ENCODE results near the gene DYNC2LI1.

DYNC2LI1 gene

GRCh38 chr2:43763091-43763490 is 10.7 kb upstream of the DYNC2LI1 start:
- no peak for DNase-seq (ENCODE audit: low read depth)

- no peak for DNase-seq (ENCODE audit: low read depth)
Observed at GRCh38 chr2:43764086-43764705, 9.6 kb upstream of the DYNC2LI1 start.

GRCh38 chr2:43766006-43766405 is 7.8 kb upstream of the DYNC2LI1 start:
- DNase-seq (ENCODE audit: low read depth): no peak

- DNase-seq (ENCODE audit: low read depth): no peak
Observed at GRCh38 chr2:43774617-43775016, 778 bp downstream of the DYNC2LI1 start.

GRCh38 chr2:43776324-43776723 is 2.5 kb downstream of the DYNC2LI1 start:
- DNase-seq (ENCODE audit: low read depth): no peak

GRCh38 chr2:43777306-43777926 is 3.6 kb downstream of the DYNC2LI1 start:
- DNase-seq (ENCODE audit: low read depth): no peak

GRCh38 chr2:43778233-43778632 is 4.4 kb downstream of the DYNC2LI1 start:
- no peak for DNase-seq (ENCODE audit: low read depth)

- no peak for DNase-seq (ENCODE audit: low read depth)
Observed at GRCh38 chr2:43787895-43788294, 14.1 kb downstream of the DYNC2LI1 start.

- no peak for DNase-seq (ENCODE audit: low read depth)
Observed at GRCh38 chr2:43788646-43789045, 14.8 kb downstream of the DYNC2LI1 start.

- no peak for DNase-seq (ENCODE audit: low read depth)
Observed at GRCh38 chr2:43790147-43790546, 16.3 kb downstream of the DYNC2LI1 start.

GRCh38 chr2:43791035-43791765 is 17.4 kb downstream of the DYNC2LI1 start:
- DNase-seq (ENCODE audit: low read depth): no peak

GRCh38 chr2:43792653-43793052 is 18.8 kb downstream of the DYNC2LI1 start:
- no peak for DNase-seq (ENCODE audit: low read depth)

- no peak for DNase-seq (ENCODE audit: low read depth)
Observed at GRCh38 chr2:43794956-43795355, 21.1 kb downstream of the DYNC2LI1 start.

- DNase-seq (ENCODE audit: low read depth): no peak
Observed at GRCh38 chr2:43796206-43796605, 22.4 kb downstream of the DYNC2LI1 start.

GRCh38 chr2:43798300-43798699 is 24.5 kb downstream of the DYNC2LI1 start:
- no peak for DNase-seq (ENCODE audit: low read depth)

GRCh38 chr2:43800894-43801293 is 27.1 kb downstream of the DYNC2LI1 start:
- DNase-seq (ENCODE audit: low read depth): no peak

- DNase-seq (ENCODE audit: low read depth): no peak
Observed at GRCh38 chr2:43802135-43802534, 28.3 kb downstream of the DYNC2LI1 start.

GRCh38 chr2:43803113-43803512 is 29.3 kb downstream of the DYNC2LI1 start:
- no peak for DNase-seq (ENCODE audit: low read depth)

- DNase-seq (ENCODE audit: low read depth): no peak
Observed at GRCh38 chr2:43806719-43807031, 32.8 kb downstream of the DYNC2LI1 start.

GRCh38 chr2:43810452-43810851 is 36.6 kb downstream of the DYNC2LI1 start:
- DNase-seq (ENCODE audit: low read depth): no peak

GRCh38 chr2:43810888-43811287 is 37.0 kb downstream of the DYNC2LI1 start:
- no peak for DNase-seq (ENCODE audit: low read depth)

- DNase-seq (ENCODE audit: low read depth): no peak
Observed at GRCh38 chr2:43812006-43812405, 38.2 kb downstream of the DYNC2LI1 start.

GRCh38 chr2:43812947-43813346 is 39.1 kb downstream of the DYNC2LI1 start:
- no peak for DNase-seq (ENCODE audit: low read depth)

GRCh38 chr2:43814711-43815110 is 40.9 kb downstream of the DYNC2LI1 start:
- DNase-seq (ENCODE audit: low read depth): no peak

Measured in HS-5 (cell line).